ENCODE results near the gene SUSD5.
A peak's percentile ranks its signal among the peaks of the same experiment; 100 is the strongest.

The SUSD5 gene

GRCh38 chr3:33179132-33179531 is 39.5 kb downstream of the SUSD5 start:
- Histone ChIP-seq H3K9ac (no peak overlapping the region), H3K27ac (no peak overlapping the region), H4K20me1 (no peaks in the 10 kb centered on the region), H3K4me2 (no peak overlapping the region), H3K4me3 (no peak overlapping the region), H3K36me3 (no peaks in the 10 kb centered on the region), H3K27me3 (no peaks in the 10 kb centered on the region), H3K4me1 (no peaks in the 10 kb centered on the region), H3K9me3 (replicated peaks in 1 of 11) (peaks cover 4 to 16% (median 13%) of the 10 kb centered on the region in 11 experiments; a peak in 16 of 22 replicates)
- no peak for TF ChIP-seq Cebpa-rat (IDR thresholded peaks at IDR 0.05)

GRCh38 chr3:33174711-33175414 is 43.7 kb downstream of the SUSD5 start:
- Histone ChIP-seq H3K4me1 (peaks cover 0 to 4% (median 0%) of the 10 kb centered on the region in 10 experiments; a peak in 1 of 20 replicates), H3K4me3 (no peak overlapping the region)

GRCh38 chr3:33174095-33174494 is 44.5 kb downstream of the SUSD5 start:
- Histone ChIP-seq H3K9ac (no peak overlapping the region), H3K27ac (no peak overlapping the region), H3K4me2 (no peak overlapping the region), H3K4me3 (no peak overlapping the region), H3K4me1 (peaks cover 0 to 4% (median 0%) of the 10 kb centered on the region in 10 experiments; a peak in 1 of 20 replicates), H3K27me3 (no peaks in the 10 kb centered on the region), H4K20me1 (no peaks in the 10 kb centered on the region), H3K9me3 (replicated peaks in 1 of 11) (peaks cover 0 to 11% (median 7%) of the 10 kb centered on the region in 11 experiments; a peak in 15 of 22 replicates), H3K36me3 (no peaks in the 10 kb centered on the region)
- no peak for TF ChIP-seq Cebpa-rat (IDR thresholded peaks at IDR 0.05)

More at GRCh38 chr3:33174711-33175414, 43.7 kb downstream of the SUSD5 start:
- no peaks in the 10 kb centered on the region for H3K36me3 ChIP-seq
- no peak overlapping the region for H3K27ac ChIP-seq
- no peaks in the 10 kb centered on the region for H3K27me3 ChIP-seq
- H3K9ac ChIP-seq = no peak overlapping the region
- H3K4me2 ChIP-seq = no peak overlapping the region
- peaks cover 4 to 16% (median 13%) of the 10 kb centered on the region in 11 experiments; a peak in 16 of 22 replicates for H3K9me3 ChIP-seq (replicated peaks in 1 of 11)
- TF ChIP-seq Cebpa-rat (IDR thresholded peaks at IDR 0.05) = no peak
- no peaks in the 10 kb centered on the region for H4K20me1 ChIP-seq

- Histone ChIP-seq H3K36me3 (no peaks in the 10 kb centered on the region), H3K9me3 (replicated peaks in 1 of 11) (peaks cover 0 to 7% (median 3%) of the 10 kb centered on the region in 11 experiments; a peak in 12 of 22 replicates), H3K4me1 (peaks cover 0 to 4% (median 0%) of the 10 kb centered on the region in 10 experiments; a peak in 1 of 20 replicates), H4K20me1 (no peaks in the 10 kb centered on the region), H3K4me2 (no peak overlapping the region), H3K4me3 (no peak overlapping the region), H3K27me3 (no peaks in the 10 kb centered on the region), H3K27ac (no peak overlapping the region), H3K9ac (no peak overlapping the region)
- TF ChIP-seq Cebpa-rat (IDR thresholded peaks at IDR 0.05) = no peak
These were observed 44.9 kb downstream of the SUSD5 start for GRCh38 chr3:33173672-33174071.

- Histone ChIP-seq H3K27me3 (no peaks in the 10 kb centered on the region), H3K9me3 (replicated peaks in 1 of 11) (peaks cover 0 to 1% (median 0%) of the 10 kb centered on the region in 11 experiments; a peak in 1 of 22 replicates), H3K9ac (no peak overlapping the region), H3K4me2 (no peak overlapping the region), H3K4me1 (peaks cover 0 to 4% (median 0%) of the 10 kb centered on the region in 10 experiments; a peak in 4 of 20 replicates), H3K4me3 (no peak overlapping the region), H4K20me1 (no peaks in the 10 kb centered on the region), H3K27ac (no peak overlapping the region), H3K36me3 (no peaks in the 10 kb centered on the region)
- no peak for TF ChIP-seq Cebpa-rat (IDR thresholded peaks at IDR 0.05)
These were observed 45.5 kb downstream of the SUSD5 start for GRCh38 chr3:33173103-33173502.

GRCh38 chr3:33171580-33171979 is 47.0 kb downstream of the SUSD5 start:
- no peak overlapping the region for H3K4me3 ChIP-seq
- no peaks in the 10 kb centered on the region for H3K27me3 ChIP-seq
- no peak for TF ChIP-seq Cebpa-rat (IDR thresholded peaks at IDR 0.05)
- peaks cover 0 to 5% (median 0%) of the 10 kb centered on the region in 10 experiments; a peak in 5 of 20 replicates for H3K4me1 ChIP-seq
- no peak overlapping the region for H3K27ac ChIP-seq
- H3K9ac ChIP-seq = no peak overlapping the region
- H3K9me3 ChIP-seq (replicated peaks in 1 of 11) = no peaks in the 10 kb centered on the region
- H4K20me1 ChIP-seq = no peaks in the 10 kb centered on the region
- H3K36me3 ChIP-seq = no peaks in the 10 kb centered on the region
- no peak overlapping the region for H3K4me2 ChIP-seq

- Histone ChIP-seq H3K4me3 (no peak overlapping the region), H3K4me1 (peaks cover 0 to 5% (median 0%) of the 10 kb centered on the region in 10 experiments; a peak in 5 of 20 replicates), H3K9me3 (replicated peaks in 1 of 11) (no peaks in the 10 kb centered on the region), H4K20me1 (no peaks in the 10 kb centered on the region), H3K36me3 (no peaks in the 10 kb centered on the region), H3K27me3 (no peaks in the 10 kb centered on the region), H3K27ac (no peak overlapping the region), H3K9ac (no peak overlapping the region), H3K4me2 (no peak overlapping the region)
- TF ChIP-seq Cebpa-rat (IDR thresholded peaks at IDR 0.05) = no peak
These were observed 48.1 kb downstream of the SUSD5 start for GRCh38 chr3:33170531-33170930.

- Histone ChIP-seq H3K36me3 (no peaks in the 10 kb centered on the region), H3K9me3 (replicated peaks in 1 of 11) (peaks cover 0 to 3% (median 0%) of the 10 kb centered on the region in 11 experiments; a peak in 4 of 22 replicates), H3K9ac (no peak overlapping the region), H3K4me3 (no peak overlapping the region), H3K27me3 (no peaks in the 10 kb centered on the region), H3K4me1 (peaks cover 4 to 11% (median 9%) of the 10 kb centered on the region in 10 experiments; a peak in 15 of 20 replicates), H4K20me1 (no peaks in the 10 kb centered on the region), H3K27ac (no peak overlapping the region), H3K4me2 (peak overlapping the region in 1 of 11 experiments; percentile 22; a peak in 4 of 22 replicates)
- no peak for TF ChIP-seq Cebpa-rat (IDR thresholded peaks at IDR 0.05)
These were observed 50.8 kb downstream of the SUSD5 start for GRCh38 chr3:33167716-33168336.

GRCh38 chr3:33167284-33167683 is 51.3 kb downstream of the SUSD5 start:
- Histone ChIP-seq H3K4me3 (no peak overlapping the region), H3K4me1 (peaks cover 4 to 11% (median 9%) of the 10 kb centered on the region in 10 experiments; a peak in 15 of 20 replicates), H3K27ac (no peak overlapping the region), H3K4me2 (no peak overlapping the region; a peak in 1 of 22 replicates), H3K9me3 (replicated peaks in 1 of 11) (peaks cover 0 to 8% (median 0%) of the 10 kb centered on the region in 11 experiments; a peak in 5 of 22 replicates), H3K9ac (no peak overlapping the region), H3K27me3 (no peaks in the 10 kb centered on the region), H3K36me3 (no peaks in the 10 kb centered on the region), H4K20me1 (no peaks in the 10 kb centered on the region)
- TF ChIP-seq Cebpa-rat (IDR thresholded peaks at IDR 0.05) = no peak
